Mucosa of rectum (tissue), 2 donors: Measurements from ENCODE around the gene ST3GAL3.

Source experiments
- H3K27ac ChIP-seq, 2 donors: one replicate each; pipeline ENCODE4 v1.7.0; 2013; ENCODE audit warnings: inconsistent platforms in 2 of 2, low read depth in 2 of 2, low read length in 2 of 2
- H3K27me3 ChIP-seq, 2 donors: one replicate each; pipeline ENCODE4 v1.7.0; 2013; ENCODE audit warnings: low read length in 2 of 2; ENCODE audit not compliant: control insufficient read depth in 2 of 2, insufficient read depth in 2 of 2
- H3K36me3 ChIP-seq, 2 donors: one replicate each; pipeline ENCODE4 v1.7.0; 2013; ENCODE audit warnings: low read length in 2 of 2; ENCODE audit not compliant: control insufficient read depth in 2 of 2, insufficient read depth in 2 of 2
- H3K4me1 ChIP-seq, 2 donors: one replicate each; pipeline ENCODE4 v1.7.0; 2013; ENCODE audit warnings: low read length in 2 of 2, mild to moderate bottlenecking in 1 of 2; ENCODE audit not compliant: control insufficient read depth in 2 of 2, insufficient read depth in 2 of 2
- H3K4me3 ChIP-seq, 2 donors: one replicate each; pipeline ENCODE4 v1.7.0; 2013; ENCODE audit warnings: low read length in 2 of 2
- H3K9ac ChIP-seq, 2 donors: one replicate each; pipeline ENCODE4 v1.7.0; 2013; ENCODE audit warnings: low read length in 2 of 2, low read depth in 1 of 2, mild to moderate bottlenecking in 1 of 2
- H3K9me3 ChIP-seq, 2 donors: one replicate each; pipeline ENCODE4 v1.7.0; 2013; ENCODE audit warnings: low read length in 2 of 2; ENCODE audit not compliant: control insufficient read depth in 2 of 2
- donor health status: healthy.
- donor health status: Normal muscosa, but diverticular disease.

Gene ST3GAL3

DNA sequence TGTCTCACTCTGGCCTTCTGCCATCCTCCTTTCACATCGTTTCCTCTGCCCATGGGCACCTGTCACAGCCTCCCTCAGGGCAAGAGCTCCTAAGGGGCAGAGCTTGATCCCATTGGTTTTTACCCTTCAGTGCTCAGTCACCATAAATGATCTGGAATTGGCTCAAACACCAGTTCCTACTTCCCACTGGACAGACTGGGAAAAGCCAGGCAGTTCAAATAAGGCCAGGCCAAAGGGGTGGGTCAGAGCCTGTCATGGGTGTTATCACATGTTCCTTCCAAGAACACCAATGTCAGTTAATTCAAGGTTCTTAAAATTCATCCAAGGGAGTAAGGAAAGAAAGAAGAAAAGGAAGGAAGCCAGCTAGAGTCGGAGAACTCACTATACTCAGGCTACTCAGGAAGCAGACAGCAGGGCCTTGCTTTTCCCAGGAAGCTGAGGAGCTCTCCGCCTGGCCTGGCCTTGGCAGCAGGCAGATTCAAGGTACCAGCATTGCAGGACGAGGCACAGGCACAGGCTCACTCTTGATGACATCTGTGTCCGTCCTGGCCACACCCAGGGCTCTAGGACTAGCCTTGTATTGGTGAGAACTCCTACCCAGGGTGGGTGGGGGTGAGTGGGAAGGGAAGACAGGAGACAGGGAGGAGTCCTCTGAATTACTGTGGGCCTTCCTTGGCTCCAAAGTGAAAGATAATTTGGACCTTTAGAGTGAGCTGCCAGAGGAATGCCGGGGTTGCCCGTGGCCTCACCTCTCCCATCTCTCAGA lies 194.0 kb downstream of the ST3GAL3 start:
- Histone ChIP-seq H3K9ac (no peak overlapping the region), H3K9me3 (no peaks in the 10 kb centered on the region), H3K36me3 (peaks cover 4 to 6% of the 10 kb centered on the region in 2 donors), H3K4me1 (no peaks in the 10 kb centered on the region), H3K27me3 (no peaks in the 10 kb centered on the region), H3K4me3 (no peak overlapping the region), H3K27ac (no peak overlapping the region)

DNA sequence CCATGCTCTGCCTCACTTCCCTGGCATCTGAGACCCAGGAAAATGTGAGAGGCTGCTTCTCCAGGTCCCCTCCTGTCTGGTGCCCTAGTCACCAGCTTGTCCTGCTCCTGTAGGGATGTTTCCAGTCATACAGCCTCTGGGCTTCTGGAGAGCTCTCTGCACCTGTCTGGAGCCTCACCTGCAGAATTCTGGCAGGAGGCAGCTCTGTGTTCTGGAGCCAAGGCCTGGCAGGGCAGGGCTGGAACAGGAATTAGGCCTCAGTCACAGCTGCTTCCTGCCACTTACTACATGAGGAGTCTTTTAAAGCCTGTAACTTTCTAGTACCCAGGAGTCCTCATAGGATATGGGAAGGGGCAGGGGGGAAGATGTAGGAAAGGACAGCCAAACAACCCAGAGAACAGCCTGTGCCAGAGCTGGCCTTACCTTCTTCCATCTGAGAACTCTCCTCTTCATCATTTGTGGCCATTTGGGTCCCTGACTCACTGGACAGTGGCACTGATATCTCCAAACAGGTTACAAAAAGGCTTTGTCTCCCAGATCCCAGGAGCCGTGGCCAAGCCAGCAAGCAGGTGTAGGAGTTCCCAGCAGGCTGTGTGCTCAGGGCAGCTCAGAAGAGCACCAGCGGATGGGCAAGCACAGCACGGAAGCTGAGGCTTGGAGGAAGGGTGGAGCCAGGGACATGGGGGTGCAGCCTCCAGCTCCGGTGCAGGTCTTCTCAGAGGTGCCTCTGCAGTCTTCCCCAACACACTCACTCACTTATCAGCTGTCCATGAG lies 194.9 kb downstream of the ST3GAL3 start:
- H3K4me1 ChIP-seq: no peaks in the 10 kb centered on the region
- no peak overlapping the region for H3K9ac ChIP-seq
- peaks cover 4 to 6% of the 10 kb centered on the region in 2 donors for H3K36me3 ChIP-seq
- no peak overlapping the region for H3K4me3 ChIP-seq
- H3K27me3 ChIP-seq: no peaks in the 10 kb centered on the region
- H3K27ac ChIP-seq: no peak overlapping the region
- H3K9me3 ChIP-seq: no peaks in the 10 kb centered on the region

DNA sequence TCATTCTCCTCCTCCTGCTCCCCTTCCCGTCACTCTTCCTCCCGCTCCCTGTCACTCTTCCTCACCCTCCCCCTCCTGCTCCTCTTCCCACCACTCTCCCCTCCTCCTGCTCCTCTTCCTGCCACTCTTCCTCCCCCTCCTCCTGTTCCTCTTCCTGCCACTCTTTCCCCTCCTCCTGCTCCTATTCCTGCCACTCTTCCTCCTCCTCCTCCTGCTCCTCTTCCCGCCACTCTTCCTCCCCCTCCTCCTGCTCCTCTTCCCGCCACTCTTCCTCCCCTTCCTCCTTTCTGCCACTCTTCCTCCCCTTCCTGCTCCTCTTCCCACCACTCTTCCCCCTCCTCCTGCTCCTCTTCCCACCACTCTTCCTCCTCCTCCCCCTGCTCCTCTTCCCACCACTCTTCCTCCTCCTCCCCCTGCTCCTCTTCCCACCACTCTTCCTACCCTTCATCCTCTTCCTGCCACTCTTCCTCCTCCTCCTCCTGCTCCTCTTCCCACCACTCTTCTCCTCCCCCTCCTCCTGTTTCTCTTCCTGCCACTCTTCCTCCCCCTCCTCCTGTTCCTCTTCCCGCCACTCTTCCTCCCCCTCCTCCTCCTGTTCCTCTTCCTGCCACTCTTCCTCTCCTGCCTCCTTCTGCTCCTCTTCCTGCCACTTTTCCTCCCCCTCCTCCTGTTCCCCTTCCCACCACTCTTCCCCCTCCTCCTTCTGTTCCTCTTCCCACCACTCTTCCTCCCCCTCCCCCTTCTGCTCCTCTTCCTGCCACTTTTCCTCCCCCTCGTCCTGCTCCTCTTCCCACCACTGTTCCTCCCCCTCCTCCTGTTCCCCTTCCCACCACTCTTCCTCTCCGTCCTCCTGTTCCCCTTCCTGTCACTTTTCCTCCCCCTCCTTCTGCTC lies 197.6 kb downstream of the ST3GAL3 start:
- no peaks in the 10 kb centered on the region for H3K4me1 ChIP-seq
- H3K27me3 ChIP-seq: no peaks in the 10 kb centered on the region
- H3K9me3 ChIP-seq: no peaks in the 10 kb centered on the region
- H3K4me3 ChIP-seq: no peak overlapping the region
- no peak overlapping the region for H3K27ac ChIP-seq
- H3K9ac ChIP-seq: no peak overlapping the region
- H3K36me3 ChIP-seq: peaks cover 0 to 4% of the 10 kb centered on the region in 2 donors

DNA sequence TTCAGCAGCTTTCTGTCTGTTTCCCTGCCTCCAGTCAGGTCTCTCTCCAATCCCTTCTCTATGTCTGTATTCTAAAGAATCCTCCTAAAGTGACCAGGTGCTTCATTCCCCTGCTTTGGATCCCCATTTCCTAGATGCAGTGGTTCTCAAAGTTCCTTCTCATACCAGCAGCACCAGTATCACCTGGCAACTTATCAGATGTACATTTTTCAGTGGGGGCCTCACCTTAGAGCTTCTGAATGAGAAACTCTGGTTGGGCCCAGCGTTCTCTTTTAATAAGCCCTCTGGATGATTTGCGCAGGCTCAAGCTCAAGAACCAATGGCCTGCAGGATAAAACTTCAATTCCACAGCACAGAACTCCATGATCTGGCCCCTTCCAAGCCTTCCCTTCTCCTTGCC lies 200.9 kb downstream of the ST3GAL3 start:
- H3K36me3 ChIP-seq: peaks cover 0 to 2% of the 10 kb centered on the region in 2 donors
- peaks cover 4% of the 10 kb centered on the region in 2 donors for H3K4me1 ChIP-seq
- no peaks in the 10 kb centered on the region for H3K27me3 ChIP-seq
- H3K9ac ChIP-seq: no peak overlapping the region
- no peak overlapping the region for H3K27ac ChIP-seq
- H3K9me3 ChIP-seq: no peaks in the 10 kb centered on the region
- no peak overlapping the region for H3K4me3 ChIP-seq

DNA sequence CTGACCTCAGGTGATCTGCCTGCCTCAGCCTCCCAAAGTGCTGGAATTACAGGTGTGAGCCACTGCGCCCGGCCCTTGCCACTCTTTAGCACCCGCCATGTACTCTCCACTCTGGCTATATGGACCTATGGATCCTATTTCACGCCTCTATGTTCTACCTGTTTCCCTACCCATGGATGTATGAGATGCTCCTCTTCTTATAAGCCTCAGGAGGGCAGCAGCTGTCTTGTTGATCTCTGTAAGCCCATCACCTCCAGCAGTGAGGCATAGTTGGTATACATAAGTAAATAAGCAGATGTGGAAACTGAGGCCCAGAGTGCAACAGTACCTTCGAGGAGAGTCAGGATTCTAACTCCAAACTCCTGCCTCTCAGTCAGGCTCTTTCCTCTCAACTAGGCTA lies 201.5 kb downstream of the ST3GAL3 start:
- Histone ChIP-seq H3K4me3 (no peak overlapping the region), H3K27ac (no peak overlapping the region), H3K27me3 (no peaks in the 10 kb centered on the region), H3K9me3 (no peaks in the 10 kb centered on the region), H3K36me3 (peaks cover 0 to 2% of the 10 kb centered on the region in 2 donors), H3K4me1 (peaks cover 4% of the 10 kb centered on the region in 2 donors), H3K9ac (no peak overlapping the region)

DNA sequence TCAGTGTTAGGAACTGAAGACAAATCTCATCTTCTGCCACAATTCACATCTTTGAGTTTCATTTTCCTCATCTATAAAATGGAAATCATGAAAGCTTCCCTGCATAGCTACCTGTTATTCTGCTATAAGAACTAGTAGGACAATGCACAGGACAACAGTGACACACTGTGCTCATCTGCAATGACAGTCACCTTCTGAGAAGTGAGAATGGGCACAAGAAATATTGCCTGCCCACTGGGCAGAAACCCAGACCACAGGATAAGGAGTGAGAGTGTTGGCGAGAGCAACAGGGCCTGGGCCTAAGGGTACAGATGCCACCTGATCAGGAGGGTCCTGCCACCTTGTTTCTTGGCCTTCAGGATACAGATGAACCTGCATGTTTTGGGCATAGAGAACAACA lies 203.0 kb downstream of the ST3GAL3 start:
- H3K36me3 ChIP-seq: peaks cover 0 to 2% of the 10 kb centered on the region in 2 donors
- no peak overlapping the region for H3K9ac ChIP-seq
- H3K4me3 ChIP-seq: no peak overlapping the region
- H3K9me3 ChIP-seq: no peaks in the 10 kb centered on the region
- H3K27ac ChIP-seq: no peak overlapping the region
- H3K4me1 ChIP-seq: peaks cover 4% of the 10 kb centered on the region in 2 donors
- H3K27me3 ChIP-seq: no peaks in the 10 kb centered on the region

DNA sequence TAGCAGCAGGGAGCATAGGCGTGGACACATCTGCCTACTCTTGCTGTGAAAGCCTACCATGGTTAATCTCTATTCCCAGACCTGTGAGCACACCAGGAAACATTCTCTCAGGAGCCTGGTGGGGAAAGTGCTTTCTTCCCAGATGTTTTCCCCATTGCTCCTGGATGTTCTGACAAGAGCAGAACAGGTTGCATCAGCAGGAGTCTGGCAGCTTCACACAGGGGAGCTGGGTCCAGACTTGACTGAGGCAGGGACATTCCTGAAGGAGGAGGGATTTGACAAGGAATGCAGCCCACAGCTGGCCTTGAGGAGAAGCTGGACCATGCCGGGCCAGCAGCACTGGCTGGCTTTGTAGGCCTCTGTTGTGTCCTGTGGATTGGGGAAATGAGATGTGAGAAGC lies 205.3 kb downstream of the ST3GAL3 start:
- H3K27ac ChIP-seq: peak overlapping the region in 1 of 2 donors; percentile 17
- H3K4me3 ChIP-seq: no peak overlapping the region
- peaks cover 0 to 2% of the 10 kb centered on the region in 2 donors for H3K36me3 ChIP-seq
- peaks cover 4% of the 10 kb centered on the region in 2 donors for H3K4me1 ChIP-seq
- no peaks in the 10 kb centered on the region for H3K9me3 ChIP-seq
- no peak overlapping the region for H3K9ac ChIP-seq
- H3K27me3 ChIP-seq: no peaks in the 10 kb centered on the region

DNA sequence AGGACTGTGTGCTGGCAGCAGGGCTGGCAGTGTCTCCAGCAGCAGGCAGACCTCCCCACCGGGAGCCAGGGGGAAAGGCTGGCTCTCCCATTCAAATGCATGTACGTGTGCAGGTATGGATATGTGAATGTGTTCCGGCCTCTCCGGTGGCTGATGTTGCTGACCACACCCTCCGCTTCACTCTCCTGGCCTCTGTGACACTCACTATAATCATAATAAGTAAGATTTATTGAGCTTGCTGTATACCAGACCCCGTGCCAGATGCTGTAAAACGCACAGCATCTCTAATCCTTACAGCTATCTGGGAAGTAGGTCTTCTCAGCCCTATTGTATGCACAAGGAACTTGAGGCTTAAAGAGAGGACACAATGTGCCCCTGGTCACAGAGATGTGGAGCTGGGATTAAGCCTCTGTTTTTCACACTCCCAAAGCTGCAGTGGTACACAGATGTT lies 205.7 kb downstream of the ST3GAL3 start:
- Histone ChIP-seq H3K27me3 (no peaks in the 10 kb centered on the region), H3K9ac (no peak overlapping the region), H3K4me3 (no peak overlapping the region), H3K4me1 (peaks cover 4% of the 10 kb centered on the region in 2 donors), H3K27ac (peak overlapping the region in 1 of 2 donors; percentile 17), H3K9me3 (no peaks in the 10 kb centered on the region), H3K36me3 (peaks cover 0 to 2% of the 10 kb centered on the region in 2 donors)

DNA sequence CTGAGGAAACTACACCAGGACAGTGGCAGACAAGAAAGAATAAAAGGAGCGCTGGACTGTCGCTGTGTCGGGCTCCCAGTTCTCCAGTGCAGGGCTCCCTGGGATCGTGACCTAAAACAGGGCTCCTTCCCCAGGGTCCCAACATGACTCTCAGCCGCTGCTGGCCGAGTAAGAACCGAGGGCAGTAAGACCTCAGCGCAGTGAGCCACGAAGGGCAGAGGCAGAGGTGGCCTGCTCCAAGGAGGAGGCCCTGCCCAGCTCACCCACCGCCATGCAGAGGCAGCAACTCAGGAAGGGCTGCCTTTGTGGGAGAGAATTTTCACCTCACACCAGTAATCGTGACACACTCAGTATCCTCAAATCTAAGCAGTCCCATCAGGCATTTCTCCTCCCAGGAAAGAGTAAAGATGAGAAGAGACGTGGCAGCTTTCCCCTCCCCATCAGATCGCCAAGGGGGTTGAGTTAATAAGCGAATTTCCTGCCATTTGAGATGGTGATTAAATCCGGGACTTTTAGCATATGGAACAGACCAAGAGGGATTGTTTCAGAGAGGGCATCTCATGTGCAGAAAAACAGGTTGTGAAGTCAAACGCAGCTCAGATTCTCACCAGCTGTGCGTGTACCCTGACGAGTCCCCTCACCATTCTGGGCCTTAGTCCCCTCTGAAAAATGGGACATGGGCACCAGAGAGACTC lies 206.5 kb downstream of the ST3GAL3 start:
- Histone ChIP-seq H3K9ac (no peak overlapping the region), H3K27me3 (no peaks in the 10 kb centered on the region), H3K27ac (peak overlapping the region; percentile 9 to 14), H3K9me3 (no peaks in the 10 kb centered on the region), H3K4me1 (peaks cover 4% of the 10 kb centered on the region in 2 donors), H3K36me3 (peaks cover 0 to 2% of the 10 kb centered on the region in 2 donors), H3K4me3 (no peak overlapping the region)
